Activated effector memory CD4-positive, alpha-beta T cell treated with anti-CD3 and anti-CD28 coated beads, Interleukin-2, amount 50 U/mL, for 16 hours (primary cell): ENCODE data around the gene BOD1L1.

Source experiments
- DNase-seq: peaks from one replicate; pipeline ENCODE4 v3.0.0-alpha.2; 2020

The BOD1L1 gene

GRCh38 chr4:13537832-13538177 lies 89.7 kb downstream of the BOD1L1 start:
- no peak for DNase-seq

- DNase-seq = no peak
Observed at GRCh38 chr4:13537011-13537831, 90.3 kb downstream of the BOD1L1 start.

GRCh38 chr4:13536607-13537006 lies 90.9 kb downstream of the BOD1L1 start:
- DNase-seq = no peak

- DNase-seq = no peak
Observed at GRCh38 chr4:13535708-13536361, 91.7 kb downstream of the BOD1L1 start.

- DNase-seq = no peak
Observed at GRCh38 chr4:13535118-13535517, 92.4 kb downstream of the BOD1L1 start.

- no peak for DNase-seq
Observed at GRCh38 chr4:13534344-13535063, 93.0 kb downstream of the BOD1L1 start.

- DNase-seq = no peak
Observed at GRCh38 chr4:13533670-13534343, 93.7 kb downstream of the BOD1L1 start.

- no peak for DNase-seq
Observed at GRCh38 chr4:13531625-13531998, 95.9 kb downstream of the BOD1L1 start.

GRCh38 chr4:13530823-13531624 lies 96.5 kb downstream of the BOD1L1 start:
- DNase-seq = no peak

- DNase-seq = no peak
Observed at GRCh38 chr4:13529128-13529919, 98.2 kb downstream of the BOD1L1 start.

- DNase-seq = no peak
Observed at GRCh38 chr4:13528821-13529127, 98.8 kb downstream of the BOD1L1 start.

GRCh38 chr4:13527981-13528820 lies 99.3 kb downstream of the BOD1L1 start:
- no peak for DNase-seq

- DNase-seq = no peak
Observed at GRCh38 chr4:13527192-13527980, 100.1 kb downstream of the BOD1L1 start.

- no peak for DNase-seq
Observed at GRCh38 chr4:13526658-13527057, 100.9 kb downstream of the BOD1L1 start.

GRCh38 chr4:13525606-13526281 lies 101.8 kb downstream of the BOD1L1 start:
- DNase-seq = no peak

- no peak for DNase-seq
Observed at GRCh38 chr4:13524504-13525243, 102.9 kb downstream of the BOD1L1 start.

- no peak for DNase-seq
Observed at GRCh38 chr4:13523591-13524503, 103.7 kb downstream of the BOD1L1 start.

GRCh38 chr4:13523105-13523477 lies 104.4 kb downstream of the BOD1L1 start:
- DNase-seq = no peak
